GM13976 (cell line): ENCODE data around the gene ZBTB45.

Experiments
- DNase-seq: peaks from one replicate; pipeline ENCODE4 v3.0.0; 2012; ENCODE audit warnings: low spot score
- CTCF ChIP-seq: IDR thresholded peaks from 2 replicates; pipeline ENCODE4 v1.5.1; 2012; ENCODE audit warnings: borderline replicate concordance, mild to moderate bottlenecking; ENCODE audit not compliant: insufficient read depth; ENCODE audit errors: extremely low read depth, missing control alignments, control extremely low read depth
- in situ Hi-C: fragments of 300-500 bp; cut with MboI; formaldehyde crosslinking; loops from one replicate; pipeline ENCODE4 v1.12.0; 2022; ENCODE audit warnings: low sequenced_read_pairs, mixed read lengths, inconsistent platforms; ENCODE audit not compliant: unreplicated experiment

ZBTB45 gene

GRCh38 chr19:58553799-58554493 lies 34.3 kb upstream of the ZBTB45 start:
- in situ Hi-C loops = no loop called here
- TF ChIP-seq CTCF = no peak
- no peak for DNase-seq

- in situ Hi-C loops = no loop called here
- no peak for DNase-seq
- no peak for TF ChIP-seq CTCF
Observed at GRCh38 chr19:58552655-58553054, 33.0 kb upstream of the ZBTB45 start.

- DNase-seq = no peak
- TF ChIP-seq CTCF = no peak
- in situ Hi-C loops = no loop called here
Observed at GRCh38 chr19:58551577-58552471, 32.2 kb upstream of the ZBTB45 start.

- in situ Hi-C loops = no loop called here
- no peak for DNase-seq
- TF ChIP-seq CTCF = no peak
Observed at GRCh38 chr19:58551123-58551497, 31.5 kb upstream of the ZBTB45 start.

- in situ Hi-C loops = no loop called here
- no peak for TF ChIP-seq CTCF
- DNase-seq = no peak
Observed at GRCh38 chr19:58550362-58551122, 30.9 kb upstream of the ZBTB45 start.

GRCh38 chr19:58549664-58550361 lies 30.2 kb upstream of the ZBTB45 start:
- no peak for DNase-seq
- in situ Hi-C loops = no loop called here
- TF ChIP-seq CTCF = no peak
